Activated B cell treated with CpG ODN at 0.5 μM for 24 hours (primary cell): ENCODE measurements around the gene PRRC2C. TPM values are rescaled to one million over a fixed set of nuclear protein-coding genes. Genes with fewer than 3 reads are reported as not detected.

Source experiments
- ATAC-seq: fragments of 200-7000 bp; cut with Tn5 transposase; one replicate; pipeline ENCODE4 v1.10.0; 2021; ENCODE audit warnings: low read depth, mild to moderate bottlenecking, moderate library complexity
- CTCF ChIA-PET: fragments of 350-600 bp; sonication (Branson Sonifier 250); formaldehyde crosslinking; loops from one replicate; lab custom pipeline; 2021; ENCODE audit warnings: antibody characterized with exemption; lab: Charles Lee
- POLR2A ChIA-PET: fragments of 350-600 bp; sonication (Branson Sonifier 250); formaldehyde crosslinking; loops from one replicate; lab custom pipeline; 2021; ENCODE audit warnings: antibody characterized with exemption; lab: Charles Lee
- DNase-seq: peaks from one replicate; pipeline ENCODE4 v3.0.0; 2022
- H3K27ac Mint-ChIP-seq: one replicate; pipeline ENCODE4 v1.8.0; 2020; ENCODE audit warnings: mixed read lengths
- H3K27me3 Mint-ChIP-seq: one replicate; pipeline ENCODE4 v1.8.0; 2021; ENCODE audit warnings: mixed read lengths
- H3K36me3 Mint-ChIP-seq: one replicate; pipeline ENCODE4 v1.8.0; 2021; ENCODE audit warnings: low read depth, mixed read lengths
- H3K4me1 Mint-ChIP-seq: one replicate; pipeline ENCODE4 v1.8.0; 2021; ENCODE audit warnings: mixed read lengths
- H3K4me3 Mint-ChIP-seq: one replicate; pipeline ENCODE4 v1.8.0; 2020; ENCODE audit warnings: mild to moderate bottlenecking, mixed read lengths
- H3K9me3 Mint-ChIP-seq: one replicate; pipeline ENCODE4 v1.8.0; 2020; ENCODE audit warnings: mixed read lengths
- CTCF ChIP-seq: fragments of 200-600 bp; IDR thresholded peaks from one replicate; pipeline ENCODE4 v1.8.0; 2022; ENCODE audit warnings: antibody characterized with exemption, mild to moderate bottlenecking
- intact Hi-C: fragments of 100-400 bp; cut with micrococcal nuclease; formaldehyde crosslinking; loops from one replicate; pipeline ENCODE4 v1.15.1; 2024
- total RNA-seq: library from RNA; stranded (reverse); gene quantifications from 2 replicates; pipeline ENCODE4 v1.2.3, GENCODE V29; 2022

PRRC2C gene
- total RNA-seq, 1 donor from 2014 or later: 272 TPM

- no peaks in the 10 kb centered on the region for H3K4me1 Mint-ChIP-seq
- ChIA-PET POLR2A (no interaction called here), CTCF (no interaction called here)
- H3K27me3 Mint-ChIP-seq: peaks cover 3% of the 10 kb centered on the region
- peaks cover 4% of the 10 kb centered on the region for H3K9me3 Mint-ChIP-seq
- intact Hi-C loops: no loop called here
- no peak for TF ChIP-seq CTCF
- DNase-seq (no peak), ATAC-seq (no peak)
- no peaks in the 10 kb centered on the region for H3K36me3 Mint-ChIP-seq
- H3K4me3 Mint-ChIP-seq: no peak overlapping the region
- no peak overlapping the region for H3K27ac Mint-ChIP-seq
Observed at GRCh38 chr1:171457412-171457811, 27.9 kb upstream of the PRRC2C start.

DNA sequence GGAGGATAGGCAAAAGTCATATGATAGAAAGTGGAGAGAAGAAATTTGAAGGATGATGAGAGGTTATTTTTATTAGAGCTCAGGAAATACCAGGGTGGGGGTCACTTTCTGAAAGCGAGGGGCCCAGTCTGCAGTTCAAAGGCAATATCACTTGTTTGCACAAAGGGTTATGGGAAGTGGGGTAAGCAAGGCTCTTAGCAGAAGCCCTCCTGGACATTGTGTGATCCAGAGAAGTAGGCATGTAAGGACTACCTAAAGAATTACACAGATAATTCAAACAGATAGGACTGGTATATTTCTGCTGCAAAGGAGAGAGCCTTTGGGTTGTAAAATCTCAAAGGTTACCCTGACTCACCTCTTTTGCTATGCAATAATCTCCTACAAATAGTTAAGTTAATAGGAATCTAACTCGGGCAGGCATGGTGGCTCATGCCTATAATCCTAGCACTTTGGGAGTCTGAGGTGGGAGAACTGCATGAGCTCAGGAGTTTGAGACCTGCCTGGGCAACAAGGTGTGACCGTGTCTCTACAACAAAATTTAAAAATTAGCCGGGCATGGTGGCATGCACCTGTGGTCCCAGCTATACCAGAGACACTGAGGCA lies 25.2 kb upstream of the PRRC2C start:
- Mint-ChIP-seq H3K27me3 (peaks cover 3% of the 10 kb centered on the region), H3K4me3 (no peak overlapping the region), H3K9me3 (no peaks in the 10 kb centered on the region), H3K27ac (no peak overlapping the region), H3K4me1 (no peaks in the 10 kb centered on the region), H3K36me3 (no peaks in the 10 kb centered on the region)
- ChIA-PET POLR2A (no interaction called here), CTCF (no interaction called here)
- ATAC-seq (no peak), DNase-seq (no peak)
- intact Hi-C loops: no loop called here
- no peak for TF ChIP-seq CTCF

DNA sequence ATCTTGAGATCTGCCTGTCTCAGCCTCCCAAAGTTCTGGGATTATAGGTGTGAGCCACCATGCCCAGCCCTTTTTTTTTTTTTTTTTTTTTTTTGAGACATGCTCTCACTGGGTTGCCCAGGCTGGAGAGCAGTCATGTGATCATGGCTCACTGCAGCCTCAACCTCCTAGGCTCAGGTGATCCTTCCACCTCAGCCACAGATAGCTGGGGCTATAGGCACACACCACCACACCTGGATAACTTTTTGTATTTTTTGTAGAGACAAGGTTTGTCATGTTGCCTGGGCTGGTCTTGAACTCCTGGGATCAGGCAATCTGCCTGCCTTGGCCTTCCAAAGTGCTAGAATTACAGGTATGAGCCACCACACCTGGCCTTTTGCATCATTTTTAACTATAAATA lies 17.7 kb upstream of the PRRC2C start:
- intact Hi-C loops: no loop called here
- Mint-ChIP-seq H3K9me3 (no peaks in the 10 kb centered on the region), H3K27me3 (no peaks in the 10 kb centered on the region), H3K4me1 (no peaks in the 10 kb centered on the region), H3K27ac (no peak overlapping the region), H3K36me3 (no peaks in the 10 kb centered on the region), H3K4me3 (no peak overlapping the region)
- no peak for TF ChIP-seq CTCF
- no peak for DNase-seq
- ATAC-seq: no peak
- ChIA-PET CTCF (no interaction called here), POLR2A (no interaction called here)

GRCh38 chr1:171468120-171468750 lies 17.1 kb upstream of the PRRC2C start:
- no peak for TF ChIP-seq CTCF
- POLR2A ChIA-PET: no interaction called here
- H3K27ac Mint-ChIP-seq: no peak overlapping the region
- peaks cover 4% of the 10 kb centered on the region for H3K27me3 Mint-ChIP-seq
- CTCF ChIA-PET: no interaction called here
- DNase-seq: no peak
- peaks cover 3% of the 10 kb centered on the region for H3K9me3 Mint-ChIP-seq
- ATAC-seq: no peak
- H3K36me3 Mint-ChIP-seq: no peaks in the 10 kb centered on the region
- H3K4me3 Mint-ChIP-seq: no peak overlapping the region
- no peaks in the 10 kb centered on the region for H3K4me1 Mint-ChIP-seq
- intact Hi-C loops: no loop called here

- Mint-ChIP-seq H3K9me3 (peaks cover 3% of the 10 kb centered on the region), H3K27ac (no peak overlapping the region), H3K36me3 (no peaks in the 10 kb centered on the region), H3K4me1 (no peaks in the 10 kb centered on the region), H3K4me3 (no peak overlapping the region), H3K27me3 (peaks cover 6% of the 10 kb centered on the region)
- no peak for TF ChIP-seq CTCF
- no peak for ATAC-seq
- CTCF ChIA-PET: no interaction called here
- DNase-seq: no peak
- POLR2A ChIA-PET: no interaction called here
- intact Hi-C loops: no loop called here
Observed at GRCh38 chr1:171470726-171471125, 14.6 kb upstream of the PRRC2C start.
